Right forelimb (tissue), 1 donor: ENCODE measurements around the gene TMEM121.
"Not testable (repeated sequence)": the region's sequence is repeated elsewhere in the genome, so short reads cannot be mapped to it uniquely, and the experiment has no call there.

Experiments used
- DNase-seq: peaks from one replicate; pipeline ENCODE4 v3.0.0-alpha.2; 2018

Gene TMEM121

GRCh38 chr14:105547741-105548169, 21.4 kb downstream of the TMEM121 start:
- peak; percentile 18 for DNase-seq

- DNase-seq, result no peak
Observed at GRCh38 chr14:105549481-105549880, 23.1 kb downstream of the TMEM121 start.

- DNase-seq, result no peak
Observed at GRCh38 chr14:105554022-105554421, 27.6 kb downstream of the TMEM121 start.

- no peak for DNase-seq
Observed at GRCh38 chr14:105554523-105554922, 28.1 kb downstream of the TMEM121 start.

GRCh38 chr14:105557671-105558070, 31.3 kb downstream of the TMEM121 start:
- not testable (repeated sequence) for DNase-seq

GRCh38 chr14:105558449-105559154, 32.2 kb downstream of the TMEM121 start:
- DNase-seq, result not testable (repeated sequence)

- not testable (repeated sequence) for DNase-seq
Observed at GRCh38 chr14:105559384-105560047, 33.1 kb downstream of the TMEM121 start.

GRCh38 chr14:105560048-105560669, 33.8 kb downstream of the TMEM121 start:
- DNase-seq, result not testable (repeated sequence)

GRCh38 chr14:105561345-105561744, 35.0 kb downstream of the TMEM121 start:
- DNase-seq, result not testable (repeated sequence)

- DNase-seq, result no peak
Observed at GRCh38 chr14:105562713-105563346, 36.4 kb downstream of the TMEM121 start.

- DNase-seq, result no peak
Observed at GRCh38 chr14:105563347-105563737, 37.0 kb downstream of the TMEM121 start.

- DNase-seq, result not testable (repeated sequence)
Observed at GRCh38 chr14:105564536-105564935, 38.2 kb downstream of the TMEM121 start.

- DNase-seq, result not testable (repeated sequence)
Observed at GRCh38 chr14:105565185-105565919, 39.0 kb downstream of the TMEM121 start.

GRCh38 chr14:105566248-105567163, 40.1 kb downstream of the TMEM121 start:
- not testable (repeated sequence) for DNase-seq

- DNase-seq, result not testable (repeated sequence)
Observed at GRCh38 chr14:105567164-105568103, 41.1 kb downstream of the TMEM121 start.

GRCh38 chr14:105568140-105568843, 41.9 kb downstream of the TMEM121 start:
- DNase-seq, result not testable (repeated sequence)

- DNase-seq, result no peak
Observed at GRCh38 chr14:105568859-105569766, 42.7 kb downstream of the TMEM121 start.

GRCh38 chr14:105570482-105570881, 44.1 kb downstream of the TMEM121 start:
- DNase-seq, result no peak
